ENCODE data around the gene NFE2L3. TPM values are rescaled to one million over a fixed set of nuclear protein-coding genes. Genes with fewer than 3 reads are reported as not detected.

NFE2L3 gene
- total and polyA plus RNA-seq, 2 experiments from 2014 or later, result 6.5 to 10.0 TPM

DNA sequence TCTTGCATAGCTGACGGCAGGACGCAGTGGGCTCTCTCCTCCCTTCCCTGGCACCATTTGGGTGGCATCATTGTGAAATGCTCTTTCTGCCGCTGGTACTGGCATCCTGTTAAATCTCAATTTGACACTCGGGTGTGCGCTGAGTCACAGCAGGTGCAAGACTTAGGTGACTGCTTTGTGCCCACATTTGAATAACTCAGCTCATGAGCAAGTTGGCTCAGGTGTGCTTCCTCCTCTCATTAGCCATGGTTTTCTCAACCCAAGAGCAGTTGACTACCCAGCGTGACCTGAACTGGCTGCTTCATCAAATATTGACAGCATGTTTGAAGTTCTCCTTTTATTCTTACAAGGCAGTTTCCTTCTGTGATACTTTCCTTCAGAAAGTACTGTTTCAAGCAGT lies 24.6 kb upstream of the NFE2L3 start:
- DNase-seq (ENCODE audit: low spot score), result no peak
- H3K27me3 ChIP-seq, result no peaks in the 10 kb centered on the region
- H3K4me3 ChIP-seq, result no peak overlapping the region
- no peaks in the 10 kb centered on the region for H4K20me1 ChIP-seq (ENCODE audit: insufficient read depth, poor library complexity, severe bottlenecking)
- no peaks in the 10 kb centered on the region for H3K79me2 ChIP-seq
- 83% methylated on average over 6 of the region's 6 CpGs for WGBS (ENCODE audit: low lambda C conversion rate, missing lambda C conversion rate)
- H3K27ac ChIP-seq, result no peak overlapping the region
- no peaks in the 10 kb centered on the region for H3K9me2 ChIP-seq (replicated peaks; ENCODE audit: insufficient read depth)
- H3K4me1 ChIP-seq (ENCODE audit: insufficient read depth), result no peaks in the 10 kb centered on the region
- TF ChIP-seq EZH2 (IDR thresholded peaks at IDR 0.05; ENCODE audit: borderline replicate concordance), result no peak
- no peaks in the 10 kb centered on the region for H3K36me3 ChIP-seq (replicated peaks; ENCODE audit: insufficient read depth, low read depth)
- no peak overlapping the region for H3K4me2 ChIP-seq
- no peaks in the 10 kb centered on the region for H3K9me3 ChIP-seq (ENCODE audit: low read depth)
- H2AFZ ChIP-seq, result no peak overlapping the region

DNA sequence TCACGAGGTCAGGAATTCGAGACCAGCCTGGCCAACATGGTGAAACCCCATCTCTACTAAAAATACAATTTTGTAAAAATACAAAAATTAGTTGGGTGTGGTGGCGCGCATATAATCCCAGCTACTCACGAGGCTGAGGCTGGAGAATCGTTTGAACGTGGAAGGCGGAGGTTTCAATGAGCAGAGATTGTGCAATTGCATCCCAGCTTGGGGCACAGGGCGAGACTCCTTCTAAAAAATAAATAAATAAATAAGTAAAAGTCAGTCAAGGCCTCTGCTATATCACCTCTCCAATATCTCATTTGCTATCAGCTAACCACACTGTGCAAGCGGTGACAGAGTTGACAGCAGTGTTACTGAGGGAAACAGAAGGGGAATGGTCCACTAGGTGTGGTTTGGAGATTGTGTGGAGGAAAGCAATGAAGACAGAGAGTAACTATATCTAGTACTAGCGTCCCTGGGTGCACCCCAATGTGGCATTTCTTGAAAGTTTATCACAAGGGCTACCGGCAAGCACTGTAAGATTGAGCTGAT lies 20.9 kb upstream of the NFE2L3 start:
- TF ChIP-seq EZH2 (IDR thresholded peaks at IDR 0.05; ENCODE audit: borderline replicate concordance), result no peak
- TF ChIP-seq, protein P1, sequence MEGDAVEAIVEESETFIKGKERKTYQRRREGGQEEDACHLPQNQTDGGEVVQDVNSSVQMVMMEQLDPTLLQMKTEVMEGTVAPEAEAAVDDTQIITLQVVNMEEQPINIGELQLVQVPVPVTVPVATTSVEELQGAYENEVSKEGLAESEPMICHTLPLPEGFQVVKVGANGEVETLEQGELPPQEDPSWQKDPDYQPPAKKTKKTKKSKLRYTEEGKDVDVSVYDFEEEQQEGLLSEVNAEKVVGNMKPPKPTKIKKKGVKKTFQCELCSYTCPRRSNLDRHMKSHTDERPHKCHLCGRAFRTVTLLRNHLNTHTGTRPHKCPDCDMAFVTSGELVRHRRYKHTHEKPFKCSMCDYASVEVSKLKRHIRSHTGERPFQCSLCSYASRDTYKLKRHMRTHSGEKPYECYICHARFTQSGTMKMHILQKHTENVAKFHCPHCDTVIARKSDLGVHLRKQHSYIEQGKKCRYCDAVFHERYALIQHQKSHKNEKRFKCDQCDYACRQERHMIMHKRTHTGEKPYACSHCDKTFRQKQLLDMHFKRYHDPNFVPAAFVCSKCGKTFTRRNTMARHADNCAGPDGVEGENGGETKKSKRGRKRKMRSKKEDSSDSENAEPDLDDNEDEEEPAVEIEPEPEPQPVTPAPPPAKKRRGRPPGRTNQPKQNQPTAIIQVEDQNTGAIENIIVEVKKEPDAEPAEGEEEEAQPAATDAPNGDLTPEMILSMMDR (IDR thresholded peaks at IDR 0.05; ENCODE audit: poor library complexity), result no peak
- TF ChIP-seq EZH2phosphoT487 (IDR thresholded peaks at IDR 0.05; ENCODE audit: low read depth, severe bottlenecking, unreplicated experiment), result no peak
- Histone ChIP-seq H3K36me3 (replicated peaks; ENCODE audit: insufficient read depth, low read depth) (no peaks in the 10 kb centered on the region), H3K4me1 (ENCODE audit: insufficient read depth) (no peaks in the 10 kb centered on the region), H3K4me2 (no peak overlapping the region), H3K27me3 (no peaks in the 10 kb centered on the region), H3K27ac (no peak overlapping the region), H3K9me2 (replicated peaks; ENCODE audit: insufficient read depth) (no peaks in the 10 kb centered on the region), H3K9me3 (ENCODE audit: low read depth) (no peaks in the 10 kb centered on the region), H2AFZ (no peak overlapping the region), H3K4me3 (no peak overlapping the region), H4K20me1 (ENCODE audit: insufficient read depth, poor library complexity, severe bottlenecking) (no peaks in the 10 kb centered on the region), H3K79me2 (no peaks in the 10 kb centered on the region)
- DNase-seq (ENCODE audit: low spot score), result no peak
- WGBS (ENCODE audit: low lambda C conversion rate, missing lambda C conversion rate), result 91% methylated on average over 12 of the region's 12 CpGs

DNA sequence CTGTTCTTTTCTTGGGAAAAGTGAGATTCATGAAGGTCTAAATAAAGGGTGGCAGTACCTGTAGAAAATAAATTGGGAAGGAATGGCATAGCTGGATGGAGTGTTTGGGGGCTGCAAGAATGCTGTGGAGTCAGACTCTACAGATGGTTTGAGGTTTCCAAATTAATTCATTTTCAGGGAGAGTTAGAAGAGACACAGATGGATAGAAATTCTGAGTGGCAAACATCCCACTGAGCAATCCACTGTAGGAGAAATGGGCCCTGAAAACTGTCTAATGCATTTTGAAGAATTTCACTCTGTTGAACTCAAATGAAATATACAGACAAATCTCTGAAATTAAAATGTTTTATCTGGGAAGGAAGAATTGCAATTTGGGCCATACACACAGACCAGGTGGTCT lies 16.9 kb upstream of the NFE2L3 start:
- H3K27me3 ChIP-seq, result no peaks in the 10 kb centered on the region
- no peak overlapping the region for H3K27ac ChIP-seq
- no peak overlapping the region for H3K4me3 ChIP-seq
- no peak for DNase-seq (ENCODE audit: low spot score)
- no peak overlapping the region for H3K4me2 ChIP-seq
- no peak overlapping the region for H2AFZ ChIP-seq
- no peaks in the 10 kb centered on the region for H3K79me2 ChIP-seq
- no peaks in the 10 kb centered on the region for H3K4me1 ChIP-seq (ENCODE audit: insufficient read depth)
- no peaks in the 10 kb centered on the region for H3K36me3 ChIP-seq (replicated peaks; ENCODE audit: insufficient read depth, low read depth)
- H4K20me1 ChIP-seq (ENCODE audit: insufficient read depth, poor library complexity, severe bottlenecking), result no peaks in the 10 kb centered on the region
- no peaks in the 10 kb centered on the region for H3K9me2 ChIP-seq (replicated peaks; ENCODE audit: insufficient read depth)
- H3K9me3 ChIP-seq (ENCODE audit: low read depth), result no peaks in the 10 kb centered on the region
- TF ChIP-seq EZH2phosphoT487 (IDR thresholded peaks at IDR 0.05; ENCODE audit: low read depth, severe bottlenecking, unreplicated experiment) (no peak), EZH2 (IDR thresholded peaks at IDR 0.05; ENCODE audit: borderline replicate concordance) (no peak)
- TF ChIP-seq, protein P1 (IDR thresholded peaks at IDR 0.05; ENCODE audit: poor library complexity), result no peak

DNA sequence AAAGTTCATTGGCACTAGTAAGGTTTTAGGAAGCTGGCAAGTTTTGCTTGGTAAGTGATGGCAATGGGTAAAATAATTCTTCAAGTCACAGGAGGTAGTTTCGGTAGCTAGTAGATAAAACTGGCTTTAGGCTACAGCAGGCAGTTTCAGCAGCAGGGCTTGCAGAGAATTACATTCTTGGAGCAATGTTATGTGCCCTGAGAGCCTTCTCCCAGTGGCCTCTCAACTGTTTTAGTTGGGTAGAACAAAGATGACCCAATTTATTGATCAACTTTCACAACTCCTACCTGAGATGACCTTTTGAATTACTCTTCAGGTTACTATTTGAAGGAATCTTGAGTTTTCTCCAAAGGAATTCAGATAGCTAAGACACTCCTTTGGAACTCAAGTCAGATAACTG lies 16.4 kb upstream of the NFE2L3 start:
- no peak for TF ChIP-seq EZH2 (IDR thresholded peaks at IDR 0.05; ENCODE audit: borderline replicate concordance)
- TF ChIP-seq, protein P1 (IDR thresholded peaks at IDR 0.05; ENCODE audit: poor library complexity), result no peak

More for the DNA sequence above, 16.4 kb upstream of the NFE2L3 start:
- no peaks in the 10 kb centered on the region for H3K4me1 ChIP-seq (ENCODE audit: insufficient read depth)
- no peaks in the 10 kb centered on the region for H3K27me3 ChIP-seq
- no peaks in the 10 kb centered on the region for H3K36me3 ChIP-seq (replicated peaks; ENCODE audit: insufficient read depth, low read depth)
- no peak overlapping the region for H2AFZ ChIP-seq
- H3K9me3 ChIP-seq (ENCODE audit: low read depth), result no peaks in the 10 kb centered on the region
- H3K9me2 ChIP-seq (replicated peaks; ENCODE audit: insufficient read depth), result no peaks in the 10 kb centered on the region
- 100% methylated on average over 1 of the region's 1 CpG for WGBS (ENCODE audit: low lambda C conversion rate, missing lambda C conversion rate)
- no peaks in the 10 kb centered on the region for H4K20me1 ChIP-seq (ENCODE audit: insufficient read depth, poor library complexity, severe bottlenecking)
- no peak overlapping the region for H3K4me3 ChIP-seq
- H3K27ac ChIP-seq, result no peak overlapping the region
- DNase-seq (ENCODE audit: low spot score), result no peak
- H3K4me2 ChIP-seq, result no peak overlapping the region
- H3K79me2 ChIP-seq, result no peaks in the 10 kb centered on the region

All from hepatocyte (in vitro differentiated cells).